ENCODE data around the gene NUTM2B.
"Not testable (repeated sequence)": the region's sequence is repeated elsewhere in the genome, so short reads cannot be mapped to it uniquely, and the experiment has no call there.

Gene NUTM2B

DNA sequence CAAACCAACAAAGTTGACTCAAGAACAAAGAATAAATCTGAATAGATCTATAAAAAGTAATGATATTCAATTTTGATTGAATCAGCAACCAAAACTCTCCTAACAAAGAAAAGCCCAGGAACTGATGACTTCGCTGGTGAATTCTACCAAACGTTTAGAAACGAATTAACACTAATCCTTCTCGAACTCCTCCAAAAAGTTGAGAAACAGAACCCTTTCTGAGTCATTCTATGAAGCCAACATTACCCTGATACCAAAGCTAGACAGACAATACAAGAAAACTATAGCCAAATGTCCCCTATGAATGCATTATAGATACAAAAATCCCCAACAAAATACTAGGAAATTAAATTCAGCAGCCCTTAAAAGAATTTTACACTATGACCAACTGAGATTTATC lies 17.0 kb downstream of the NUTM2B start:
- H3K4me3 ChIP-seq (ENCODE audit: low read length); DNase-seq (ENCODE audit: low read depth, low spot score): not testable (repeated sequence)

DNA sequence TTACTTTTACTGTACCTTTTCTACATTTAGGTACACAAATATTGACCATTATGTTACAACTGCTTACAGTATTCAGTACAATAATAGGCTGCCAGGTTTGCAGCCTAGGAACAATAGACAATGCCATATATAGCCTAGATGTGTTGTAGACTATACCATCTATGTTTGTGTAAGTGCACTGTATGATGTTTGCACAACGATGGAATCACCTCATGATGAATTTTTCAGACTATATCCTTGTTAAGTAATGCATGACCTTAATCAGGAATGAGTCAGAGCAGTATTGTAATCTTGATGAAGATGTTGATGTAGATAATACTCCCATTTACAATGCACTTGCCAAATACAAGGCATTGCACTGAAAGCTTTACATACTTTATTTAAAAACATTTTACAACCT lies 23.6 kb downstream of the NUTM2B start:
- H3K4me3 ChIP-seq (ENCODE audit: low read length); DNase-seq (ENCODE audit: low read depth, low spot score): not testable (repeated sequence)

DNA sequence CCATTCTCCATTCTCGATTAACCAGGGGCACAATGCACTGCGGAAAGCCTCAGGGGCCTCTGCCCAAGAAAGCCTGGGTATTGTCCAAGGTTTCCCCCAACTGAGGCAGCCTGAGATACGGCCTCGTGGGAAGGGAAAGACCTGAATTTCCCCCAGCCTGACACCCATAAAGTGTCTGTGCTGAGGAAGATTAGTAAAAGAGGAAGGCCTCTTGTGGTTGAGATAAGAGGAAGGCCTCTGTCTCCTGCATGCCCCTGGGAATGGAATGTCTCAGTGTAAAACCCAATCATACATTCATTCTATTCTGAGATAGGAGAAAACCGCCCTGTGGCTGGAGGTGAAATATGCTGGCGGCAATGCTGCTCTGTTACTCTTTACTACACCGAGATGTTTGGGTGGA lies 41.8 kb downstream of the NUTM2B start:
- DNase-seq (ENCODE audit: low read depth, low spot score); H3K4me3 ChIP-seq (ENCODE audit: low read length): not testable (repeated sequence)

DNA sequence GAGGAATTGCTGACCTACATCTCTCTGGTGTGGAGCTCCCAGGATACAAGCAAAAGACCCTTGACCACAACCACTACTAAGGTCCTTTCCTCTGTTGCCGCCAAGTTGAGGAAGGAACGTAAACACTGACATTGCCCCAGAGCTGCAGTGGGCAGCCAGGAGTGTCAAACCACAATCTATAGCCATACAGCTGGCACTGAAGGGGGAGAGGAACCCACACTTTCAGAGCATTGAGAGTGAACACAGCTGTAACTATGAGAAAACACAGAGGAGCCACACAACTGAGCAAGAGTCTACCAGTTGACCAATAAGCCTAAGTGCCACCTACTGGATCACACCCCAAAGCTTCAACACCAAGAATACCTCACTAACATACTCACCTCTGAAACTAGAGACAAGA lies 45.5 kb downstream of the NUTM2B start:
- DNase-seq (ENCODE audit: low read depth, low spot score); H3K4me3 ChIP-seq (ENCODE audit: low read length): not testable (repeated sequence)

DNA sequence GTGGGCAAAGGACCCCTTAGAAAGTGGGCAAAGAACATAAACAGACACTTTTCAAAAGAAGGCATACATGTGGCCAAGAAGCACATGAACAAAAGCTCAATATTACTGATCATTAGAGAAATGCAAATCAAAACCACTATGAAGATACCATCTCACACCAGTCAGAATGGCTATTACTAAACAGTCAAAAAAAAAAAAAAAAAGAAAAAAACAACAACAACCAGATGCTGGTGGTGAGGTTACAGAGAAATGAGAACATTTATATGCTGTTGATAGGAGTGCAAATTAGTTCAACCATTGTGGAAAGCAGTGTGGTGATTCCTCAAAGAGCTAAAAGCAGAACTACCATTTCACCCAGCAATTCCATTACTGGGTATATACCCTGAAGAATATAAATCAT lies 50.6 kb downstream of the NUTM2B start:
- DNase-seq (ENCODE audit: low read depth, low spot score); H3K4me3 ChIP-seq (ENCODE audit: low read length): not testable (repeated sequence)

DNA sequence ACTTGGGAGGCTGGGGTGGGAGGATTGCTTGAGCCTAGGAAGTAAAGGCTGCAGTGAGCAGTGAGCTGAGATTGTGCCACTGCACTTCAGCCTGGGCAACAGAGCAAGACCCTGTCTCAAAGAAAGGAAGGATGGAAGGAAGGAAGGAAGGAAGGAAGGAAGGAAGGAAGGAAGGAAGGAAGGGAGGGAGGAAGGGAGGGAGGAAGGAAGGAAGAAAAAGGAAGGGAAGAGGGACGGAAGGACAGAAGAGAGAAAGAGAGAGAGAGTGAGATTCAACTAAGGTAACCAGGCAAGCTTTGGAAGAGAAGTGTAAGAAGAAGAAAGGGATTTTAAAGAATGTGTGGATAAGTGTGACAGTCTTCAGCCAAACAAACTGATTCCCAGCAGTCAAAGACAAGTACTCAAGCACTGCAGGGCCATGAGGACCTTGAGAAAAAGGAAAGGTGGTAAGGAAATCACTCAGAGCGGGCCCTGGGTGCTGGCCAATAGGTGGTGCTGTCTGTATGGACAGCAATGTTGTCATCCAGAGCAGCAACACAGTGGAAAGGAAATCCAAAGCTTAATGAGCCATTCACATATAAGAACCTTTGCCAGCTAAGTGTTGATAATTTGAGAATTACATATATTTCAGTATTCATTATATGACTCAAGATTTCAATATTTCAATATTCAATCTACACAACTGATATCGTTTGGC lies 55.4 kb downstream of the NUTM2B start:
- DNase-seq (ENCODE audit: low read depth, low spot score); H3K4me3 ChIP-seq (ENCODE audit: low read length): not testable (repeated sequence)
